Chondrocyte (in vitro differentiated cells): ENCODE data around the gene COA5. TPM values are rescaled to one million over a fixed set of nuclear protein-coding genes. Genes with fewer than 3 reads are reported as not detected.
"Not testable (repeated sequence)": the region's sequence is repeated elsewhere in the genome, so short reads cannot be mapped to it uniquely, and the experiment has no call there.

Experiments
- DNase-seq: peaks from one replicate; pipeline ENCODE4 v3.0.0; 2021; ENCODE audit warnings: mixed read lengths, low spot score
- H3K27ac Mint-ChIP-seq: one replicate; pipeline ENCODE4 v1.8.0; 2021; ENCODE audit warnings: mild to moderate bottlenecking, moderate library complexity, mixed read lengths; ENCODE audit not compliant: unreplicated experiment
- H3K27me3 Mint-ChIP-seq: 2 replicates; pipeline ENCODE4 v1.8.0; 2021; ENCODE audit warnings: low read depth, mixed read lengths
- H3K36me3 Mint-ChIP-seq: 2 replicates; pipeline ENCODE4 v1.8.0; 2021; ENCODE audit warnings: low read depth, mixed read lengths
- H3K4me1 Mint-ChIP-seq: 2 replicates; pipeline ENCODE4 v1.8.0; 2021; ENCODE audit warnings: low read depth, mild to moderate bottlenecking, mixed read lengths
- H3K4me3 Mint-ChIP-seq: one replicate; pipeline ENCODE4 v1.8.0; 2021; ENCODE audit warnings: mild to moderate bottlenecking, moderate library complexity, mixed read lengths; ENCODE audit not compliant: unreplicated experiment
- H3K9me3 Mint-ChIP-seq: 2 replicates; pipeline ENCODE4 v1.8.0; 2021; ENCODE audit warnings: low read depth, mixed read lengths
- total RNA-seq: library from RNA; stranded (reverse); gene quantifications from 3 replicates; pipeline ENCODE4 v1.2.1, GENCODE V29; 2021
- TF ChIP-seq, protein P1 (sequence below): fragments of 200-600 bp; sonication (generic); IDR thresholded peaks from 2 replicates; pipeline ENCODE4 v1.5.0; 2021; ENCODE audit warnings: antibody characterized with exemption, mild to moderate bottlenecking, moderate library complexity

Gene COA5
- total RNA-seq, 1 donor from 2014 or later = 16.7 TPM

DNA sequence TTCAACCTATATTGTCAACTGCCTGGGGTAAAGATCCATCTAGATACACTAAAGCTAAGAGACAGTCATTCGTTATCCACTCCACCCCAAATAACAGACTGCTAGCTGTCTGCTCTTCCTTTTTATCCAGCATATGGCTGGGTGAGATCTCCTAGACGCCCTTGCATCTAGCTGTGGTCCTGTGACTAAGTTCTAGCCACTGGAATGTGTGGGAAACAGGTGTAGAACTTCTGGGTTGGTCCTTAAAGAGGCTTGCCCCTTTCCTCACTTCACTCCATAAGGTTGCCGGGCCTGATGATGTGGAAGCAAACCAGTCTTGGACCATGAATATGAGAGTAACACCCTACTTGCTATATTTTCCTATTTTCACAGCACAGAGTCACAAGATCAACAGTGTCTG is 3.2 kb downstream of the COA5 start:
- Mint-ChIP-seq H3K27me3 (no peaks in the 10 kb centered on the region), H3K4me1 (peaks cover 42% of the 10 kb centered on the region), H3K27ac (no peak overlapping the region), H3K4me3 (no peak overlapping the region), H3K9me3 (no peaks in the 10 kb centered on the region), H3K36me3 (peaks cover 4% of the 10 kb centered on the region)
- TF ChIP-seq, protein P1, sequence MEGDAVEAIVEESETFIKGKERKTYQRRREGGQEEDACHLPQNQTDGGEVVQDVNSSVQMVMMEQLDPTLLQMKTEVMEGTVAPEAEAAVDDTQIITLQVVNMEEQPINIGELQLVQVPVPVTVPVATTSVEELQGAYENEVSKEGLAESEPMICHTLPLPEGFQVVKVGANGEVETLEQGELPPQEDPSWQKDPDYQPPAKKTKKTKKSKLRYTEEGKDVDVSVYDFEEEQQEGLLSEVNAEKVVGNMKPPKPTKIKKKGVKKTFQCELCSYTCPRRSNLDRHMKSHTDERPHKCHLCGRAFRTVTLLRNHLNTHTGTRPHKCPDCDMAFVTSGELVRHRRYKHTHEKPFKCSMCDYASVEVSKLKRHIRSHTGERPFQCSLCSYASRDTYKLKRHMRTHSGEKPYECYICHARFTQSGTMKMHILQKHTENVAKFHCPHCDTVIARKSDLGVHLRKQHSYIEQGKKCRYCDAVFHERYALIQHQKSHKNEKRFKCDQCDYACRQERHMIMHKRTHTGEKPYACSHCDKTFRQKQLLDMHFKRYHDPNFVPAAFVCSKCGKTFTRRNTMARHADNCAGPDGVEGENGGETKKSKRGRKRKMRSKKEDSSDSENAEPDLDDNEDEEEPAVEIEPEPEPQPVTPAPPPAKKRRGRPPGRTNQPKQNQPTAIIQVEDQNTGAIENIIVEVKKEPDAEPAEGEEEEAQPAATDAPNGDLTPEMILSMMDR = no peak
- DNase-seq = no peak

DNA sequence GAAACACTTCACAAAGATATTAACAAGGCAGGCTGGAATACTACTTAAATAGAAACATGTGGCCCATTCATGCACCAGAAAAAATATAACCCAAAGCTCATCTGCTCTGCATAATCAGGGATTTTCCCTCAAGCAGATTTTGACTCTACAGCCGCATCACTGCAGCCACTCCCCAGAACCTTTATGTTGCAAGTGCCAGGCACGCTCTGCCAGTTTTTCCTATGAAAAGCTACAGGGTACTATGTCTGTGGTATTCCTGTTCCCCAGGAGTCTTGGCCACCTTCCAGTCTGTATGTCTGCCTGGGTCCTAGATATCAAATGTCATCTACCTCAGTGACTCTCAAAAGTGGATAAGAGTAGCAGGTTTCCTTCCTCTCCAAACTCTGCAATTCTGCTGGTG is 3.8 kb downstream of the COA5 start:
- Mint-ChIP-seq H3K27ac (peak overlapping the region; percentile 18), H3K4me3 (no peak overlapping the region), H3K27me3 (no peaks in the 10 kb centered on the region), H3K36me3 (peaks cover 8% of the 10 kb centered on the region), H3K4me1 (peaks cover 37% of the 10 kb centered on the region), H3K9me3 (no peaks in the 10 kb centered on the region)
- no peak for DNase-seq
- TF ChIP-seq, protein P1 = no peak

DNA sequence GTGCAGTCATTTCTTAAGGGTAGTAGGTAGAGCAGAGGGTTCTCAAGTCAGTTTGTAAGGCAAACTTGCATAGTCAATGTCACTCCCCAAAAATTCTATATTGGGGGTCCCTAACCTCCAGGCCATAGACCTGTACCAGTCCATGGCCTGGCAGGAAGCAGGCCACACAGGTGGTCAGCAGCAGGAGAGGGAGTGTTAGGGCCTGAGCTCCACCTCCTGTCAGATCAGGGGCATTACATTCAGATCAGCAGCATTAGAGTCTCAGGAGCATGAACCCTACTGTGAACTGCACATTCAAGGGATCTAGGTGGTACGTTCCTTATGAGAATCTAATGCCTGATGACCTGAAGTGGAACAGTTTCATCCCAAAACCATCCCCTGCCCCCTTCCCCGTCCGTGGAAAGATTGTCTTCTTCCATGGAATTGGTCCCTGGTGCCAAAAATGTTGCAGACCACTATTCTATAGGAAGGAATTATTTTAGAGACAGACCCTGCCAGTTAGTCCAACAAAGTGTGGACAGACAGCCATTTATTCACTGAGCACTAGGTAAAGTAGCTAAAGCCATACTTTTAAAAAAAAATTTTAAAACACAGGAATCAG is 6.7 kb downstream of the COA5 start:
- Mint-ChIP-seq H3K27me3 (no peaks in the 10 kb centered on the region), H3K9me3 (no peaks in the 10 kb centered on the region), H3K4me1 (peaks cover 20% of the 10 kb centered on the region), H3K36me3 (peaks cover 8% of the 10 kb centered on the region), H3K27ac (no peak overlapping the region), H3K4me3 (no peak overlapping the region)
- TF ChIP-seq, protein P1 = peak; percentile 84
- no peak for DNase-seq

DNA sequence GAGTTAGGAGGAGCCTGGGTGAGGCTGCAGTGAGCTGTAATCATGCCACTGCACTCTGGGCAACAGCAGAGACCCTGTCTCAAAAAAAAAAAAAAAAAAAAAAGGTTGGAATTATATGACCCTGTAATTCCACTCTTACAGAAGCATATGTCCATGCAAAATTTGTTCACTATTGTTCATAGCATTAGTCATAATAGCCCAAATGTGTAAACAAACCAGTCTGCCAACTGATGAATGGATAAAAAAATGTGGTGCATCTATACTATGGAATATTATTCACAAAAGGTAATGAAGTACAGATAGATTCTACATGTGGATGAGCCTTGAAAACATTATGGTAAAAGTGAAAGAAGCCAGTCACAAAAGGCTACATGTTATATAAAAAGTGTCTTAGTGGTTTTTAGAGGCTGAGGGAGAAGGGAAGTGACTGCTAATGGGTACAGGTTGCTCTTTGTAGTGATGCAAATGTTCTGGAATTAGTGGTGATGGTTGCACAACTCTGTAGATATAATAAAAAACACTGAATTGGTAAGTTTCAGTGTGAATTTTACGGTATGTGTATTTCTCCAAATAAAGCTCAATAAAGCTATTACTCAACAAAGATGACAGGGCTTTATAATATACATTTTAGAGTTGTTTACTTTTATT is 9.4 kb downstream of the COA5 start:
- no peak for DNase-seq
- Mint-ChIP-seq H3K4me3 (no peak overlapping the region), H3K27ac (no peak overlapping the region), H3K36me3 (peaks cover 11% of the 10 kb centered on the region), H3K27me3 (no peaks in the 10 kb centered on the region), H3K9me3 (peaks cover 2% of the 10 kb centered on the region), H3K4me1 (no peaks in the 10 kb centered on the region)
- TF ChIP-seq, protein P1 = no peak

DNA sequence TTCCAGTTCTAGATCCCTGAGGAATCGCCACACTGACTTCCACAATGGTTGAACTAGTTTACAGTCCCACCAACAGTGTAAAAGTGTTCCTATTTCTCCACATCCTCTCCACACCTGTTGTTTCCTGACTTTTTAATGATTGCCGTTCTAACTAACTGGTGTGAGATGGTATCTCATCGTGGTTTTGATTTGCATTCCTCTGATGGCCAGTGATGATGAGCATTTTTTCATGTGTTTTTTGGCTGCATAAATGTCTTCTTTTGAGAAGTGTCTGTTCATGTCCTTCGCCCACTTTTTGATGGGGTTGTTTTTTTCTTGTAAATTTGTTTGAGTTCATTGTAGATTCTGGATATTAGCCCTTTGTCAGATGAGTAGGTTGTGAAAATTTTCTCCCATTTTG is 13.6 kb downstream of the COA5 start:
- H3K9me3 Mint-ChIP-seq, H3K4me1 Mint-ChIP-seq, DNase-seq, H3K36me3 Mint-ChIP-seq, H3K27ac Mint-ChIP-seq, H3K4me3 Mint-ChIP-seq, H3K27me3 Mint-ChIP-seq: not testable (repeated sequence)

DNA sequence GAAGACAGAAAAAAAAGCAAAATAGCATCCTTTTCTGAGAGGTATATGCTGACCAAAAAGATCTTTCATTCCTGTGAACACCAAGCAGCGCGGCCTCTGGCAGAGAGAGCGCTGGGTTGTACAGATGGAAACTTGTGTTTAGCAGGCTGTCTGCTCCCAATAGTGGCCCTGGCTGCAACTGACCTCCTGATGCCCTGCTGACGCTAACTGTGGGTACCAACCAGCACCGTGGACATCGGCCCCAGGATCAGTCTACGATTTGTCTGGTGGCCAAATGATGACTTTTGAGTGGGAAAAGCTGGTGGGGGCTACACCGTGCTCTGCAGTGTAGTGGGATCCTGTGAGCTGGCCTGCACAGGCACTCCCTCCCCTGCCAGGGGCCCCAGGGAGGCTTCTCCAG is 15.7 kb downstream of the COA5 start:
- peaks cover 7% of the 10 kb centered on the region for H3K36me3 Mint-ChIP-seq
- no peak overlapping the region for H3K4me3 Mint-ChIP-seq
- DNase-seq = no peak

More for the DNA sequence above, 15.7 kb downstream of the COA5 start:
- H3K4me1 Mint-ChIP-seq = no peaks in the 10 kb centered on the region
- TF ChIP-seq, protein P1 = no peak
- H3K27ac Mint-ChIP-seq = no peak overlapping the region
- no peaks in the 10 kb centered on the region for H3K27me3 Mint-ChIP-seq
- peaks cover 3% of the 10 kb centered on the region for H3K9me3 Mint-ChIP-seq
